ENCODE data around the gene PIF1. TPM values are rescaled to one million over a fixed set of nuclear protein-coding genes. Genes with fewer than 3 reads are reported as not detected.

PIF1 gene
- total and polyA plus RNA-seq, 2 of the 4 experiments (the other 2 are of a cell fraction), result 3.9 to 19.9 TPM

DNA sequence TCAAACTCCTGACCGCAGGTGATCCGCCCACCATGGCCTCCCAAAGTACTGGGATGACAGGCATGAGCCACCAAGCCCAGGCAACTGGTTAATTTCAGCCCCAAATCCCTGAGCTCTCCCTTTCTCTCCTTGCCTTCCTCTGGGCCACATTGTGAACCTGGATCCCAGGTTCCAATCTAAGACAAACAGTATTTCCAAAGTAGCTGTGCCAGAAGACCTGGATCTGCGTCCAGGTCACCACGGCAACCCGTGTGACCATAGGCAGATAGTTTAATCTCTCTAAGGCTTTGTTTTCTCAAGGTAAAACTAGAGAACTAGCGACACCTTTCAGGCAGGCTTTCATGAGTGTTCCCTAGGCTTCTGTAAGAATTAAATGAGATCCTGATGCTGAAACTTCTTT, 44.1 kb downstream of the PIF1 start:
- no peak overlapping the region for H3K23ac ChIP-seq (ENCODE audit: low read depth, low read length)
- no peak overlapping the region for H2BK120ac ChIP-seq (ENCODE audit: low read depth, low read length)
- H2AK9ac ChIP-seq (replicated peaks; ENCODE audit: low read depth, low read length, poor library complexity), result no peak overlapping the region
- H3K4ac ChIP-seq (ENCODE audit: low read depth, low read length), result no peak overlapping the region
- H4K20me1 ChIP-seq (ENCODE audit: insufficient read depth, low read length), result no peaks in the 10 kb centered on the region
- no peak for DNase-seq
- no peak overlapping the region for H2BK15ac ChIP-seq (ENCODE audit: low read depth, low read length)
- H4K8ac ChIP-seq (ENCODE audit: low read depth in 2 of 2, low read length in 2 of 2), result no peak overlapping the region
- H2AFZ ChIP-seq (replicated peaks; ENCODE audit: low read length, poor library complexity), result no peak overlapping the region
- no peak overlapping the region for H3K4me2 ChIP-seq (ENCODE audit: low read depth, low read length)
- H3K14ac ChIP-seq (replicated peaks; ENCODE audit: low read depth, low read length), result no peak overlapping the region
- H3K9me1 ChIP-seq (ENCODE audit: insufficient read depth, low read length), result peaks cover under 1% of the 10 kb centered on the region; the same call in 1 of the 2 replicates
- ChIA-PET CTCF (interaction anchor here (0.7 kb wide), 1 partner anchor 22 kb away, joined by 3 read pairs; no protein-coding TSS in a partner anchor), POLR2A (ENCODE audit: unreplicated experiment) (no interaction called here)
- H2BK5ac ChIP-seq (ENCODE audit: low read depth, low read length, poor library complexity, severe bottlenecking), result no peak overlapping the region
- H2AK5ac ChIP-seq (ENCODE audit: low read depth, low read length), result no peak overlapping the region
- no peaks in the 10 kb centered on the region; a peak in 1 of 4 replicates for H3K79me1 ChIP-seq (ENCODE audit: low read depth in 1 of 2, low read length in 2 of 2)
- TF ChIP-seq RCOR1 (IDR thresholded peaks at IDR 0.05; ENCODE audit: insufficient replicate concordance, low read length) (no peak), FOS (IDR thresholded peaks at IDR 0.05; ENCODE audit: low read depth, low read length) (no peak), ELK1 (IDR thresholded peaks at IDR 0.05; ENCODE audit: borderline replicate concordance, low read depth, low read length) (no peak), RFX5 (IDR thresholded peaks at IDR 0.05; ENCODE audit: low read depth, low read length) (no peak), MAZ (IDR thresholded peaks at IDR 0.05; ENCODE audit: borderline replicate concordance, low read depth, low read length) (no peak), MAFK (IDR thresholded peaks at IDR 0.05; ENCODE audit: low read depth, low read length) (no peak), BHLHE40 (IDR thresholded peaks at IDR 0.05; ENCODE audit: low read depth, low read length) (no peak), RAD21 (IDR thresholded peaks at IDR 0.05; ENCODE audit: low read length) (no peak), CEBPB (IDR thresholded peaks at IDR 0.05; ENCODE audit: low read depth, low read length) (no peak), SMC3 (IDR thresholded peaks at IDR 0.05; ENCODE audit: low read depth, low read length) (no peak), MXI1 (IDR thresholded peaks at IDR 0.05; ENCODE audit: borderline replicate concordance, low read depth, low read length) (no peak), CHD1 (IDR thresholded peaks at IDR 0.05; ENCODE audit: low read depth, low read length) (no peak), NFE2L2 (IDR thresholded peaks at IDR 0.05; ENCODE audit: low read depth, low read length) (no peak), POLR2A (IDR thresholded peaks at IDR 0.05; ENCODE audit: low read depth, low read length) (no peak)
- TF ChIP-seq, protein P1, sequence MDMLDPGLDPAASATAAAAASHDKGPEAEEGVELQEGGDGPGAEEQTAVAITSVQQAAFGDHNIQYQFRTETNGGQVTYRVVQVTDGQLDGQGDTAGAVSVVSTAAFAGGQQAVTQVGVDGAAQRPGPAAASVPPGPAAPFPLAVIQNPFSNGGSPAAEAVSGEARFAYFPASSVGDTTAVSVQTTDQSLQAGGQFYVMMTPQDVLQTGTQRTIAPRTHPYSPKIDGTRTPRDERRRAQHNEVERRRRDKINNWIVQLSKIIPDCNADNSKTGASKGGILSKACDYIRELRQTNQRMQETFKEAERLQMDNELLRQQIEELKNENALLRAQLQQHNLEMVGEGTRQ (IDR thresholded peaks at IDR 0.05; ENCODE audit: low read depth, low read length), result no peak
- TF ChIP-seq, protein P2, sequence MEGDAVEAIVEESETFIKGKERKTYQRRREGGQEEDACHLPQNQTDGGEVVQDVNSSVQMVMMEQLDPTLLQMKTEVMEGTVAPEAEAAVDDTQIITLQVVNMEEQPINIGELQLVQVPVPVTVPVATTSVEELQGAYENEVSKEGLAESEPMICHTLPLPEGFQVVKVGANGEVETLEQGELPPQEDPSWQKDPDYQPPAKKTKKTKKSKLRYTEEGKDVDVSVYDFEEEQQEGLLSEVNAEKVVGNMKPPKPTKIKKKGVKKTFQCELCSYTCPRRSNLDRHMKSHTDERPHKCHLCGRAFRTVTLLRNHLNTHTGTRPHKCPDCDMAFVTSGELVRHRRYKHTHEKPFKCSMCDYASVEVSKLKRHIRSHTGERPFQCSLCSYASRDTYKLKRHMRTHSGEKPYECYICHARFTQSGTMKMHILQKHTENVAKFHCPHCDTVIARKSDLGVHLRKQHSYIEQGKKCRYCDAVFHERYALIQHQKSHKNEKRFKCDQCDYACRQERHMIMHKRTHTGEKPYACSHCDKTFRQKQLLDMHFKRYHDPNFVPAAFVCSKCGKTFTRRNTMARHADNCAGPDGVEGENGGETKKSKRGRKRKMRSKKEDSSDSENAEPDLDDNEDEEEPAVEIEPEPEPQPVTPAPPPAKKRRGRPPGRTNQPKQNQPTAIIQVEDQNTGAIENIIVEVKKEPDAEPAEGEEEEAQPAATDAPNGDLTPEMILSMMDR (conservative IDR thresholded peaks at IDR 0.05; ENCODE audit: low read depth, low read length), result no peak
- H3K9me3 ChIP-seq (ENCODE audit: control insufficient read depth, insufficient read depth, low read length), result no peaks in the 10 kb centered on the region
- dilution Hi-C loops (cut with HindIII; ENCODE audit: low sequenced_read_pairs, unreplicated experiment) (no loop called here), in situ Hi-C loops (cut with MboI; ENCODE audit: low sequenced_read_pairs) (no loop called here), intact Hi-C loops (cut with micrococcal nuclease) (no loop called here)
- no TSS peak for BruUV-seq (replicated peaks)
- H4K91ac ChIP-seq (ENCODE audit: insufficient read depth, low read depth, low read length), result no peak overlapping the region
- H3K27me3 ChIP-seq (ENCODE audit: control insufficient read depth, insufficient read depth, low read length), result peaks cover 6% of the 10 kb centered on the region
- H3K56ac ChIP-seq (ENCODE audit: extremely low read depth, insufficient read depth, low read length), result no peak overlapping the region
- no peak overlapping the region for H4K5ac ChIP-seq (ENCODE audit: low read depth, low read length)
- H3K36me3 ChIP-seq (ENCODE audit: control insufficient read depth, insufficient read depth, low read length), result no peaks in the 10 kb centered on the region
- no peak overlapping the region for H3K4me3 ChIP-seq (ENCODE audit: insufficient read depth, low read depth, low read length)
- WGBS, 2 experiments (ENCODE audit: extremely low coverage in 2 of 2, insufficient read length in 1 of 2), result 90% methylated on average over 2 of the region's 6 CpGs; no CpG with 5 or more reads in 1 of the 2 experiments
- H3K27ac ChIP-seq (ENCODE audit: insufficient read depth, low read length), result no peak overlapping the region
- no peak for ATAC-seq (ENCODE audit: low read depth)
- H3K4me1 ChIP-seq (ENCODE audit: control insufficient read depth, insufficient read depth, low read length), result no peaks in the 10 kb centered on the region
- H2BK20ac ChIP-seq (ENCODE audit: low read depth, low read length), result no peak overlapping the region
- H3K18ac ChIP-seq (ENCODE audit: low read depth, low read length), result no peak overlapping the region
- H3K9ac ChIP-seq (ENCODE audit: low read depth, low read length), result no peak overlapping the region

Data from IMR-90 (cell line).